ENCODE measurements around the gene SCML2.

DNA sequence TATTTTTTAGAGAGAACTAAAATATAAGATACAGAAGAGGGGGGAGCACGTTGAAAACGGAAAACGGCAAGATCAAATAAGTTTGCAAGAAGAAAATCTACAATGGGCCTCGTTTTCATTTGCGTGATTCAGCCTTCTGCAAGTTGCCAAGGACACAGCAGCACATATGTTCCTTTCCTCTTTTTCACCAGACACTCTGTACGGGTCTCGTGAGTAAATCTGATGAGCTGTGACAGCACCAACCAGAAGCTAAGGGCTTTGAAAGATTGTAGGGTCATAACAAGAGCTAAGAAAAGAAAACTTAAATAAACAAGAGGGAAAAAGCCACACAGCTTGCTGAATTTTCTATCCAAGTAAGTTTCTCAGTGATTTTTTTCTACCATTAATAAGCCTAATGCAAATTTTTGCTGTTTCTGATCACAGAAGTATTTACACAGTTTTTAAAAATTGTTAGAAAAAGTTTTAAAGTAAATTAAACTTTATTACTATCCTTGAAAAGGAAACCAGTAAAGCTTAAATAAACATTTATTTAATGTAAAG, 63.4 kb downstream of the SCML2 start:
- no peak for TF ChIP-seq SIX5 (IDR thresholded peaks at IDR 0.05; ENCODE audit: low read depth, low read length, severe bottlenecking)
- TF ChIP-seq ATF7 (IDR thresholded peaks at IDR 0.05; ENCODE audit: low read depth), result no peak
